ENCODE data around the gene POTEM. TPM values are rescaled to one million over a fixed set of nuclear protein-coding genes. Genes with fewer than 3 reads are reported as not detected.
"Not testable (repeated sequence)": the region's sequence is repeated elsewhere in the genome, so short reads cannot be mapped to it uniquely, and the experiment has no call there.

The POTEM gene
- not detected for total RNA-seq

- not testable (repeated sequence) for TF ChIP-seq CTCF (IDR thresholded peaks at IDR 0.05; ENCODE audit: low read depth)
Measured at GRCh38 chr14:18967134-18967533, at the start of gene POTEM. Gene POTEM, plus strand, starts transcription at chr14:18967434. Its CDS starts 52 bp downstream, at chr14:18967486.

Small RNA genes within 50 kb of the gene (small RNA-seq; reads per million reads assigned to genes)
- not detected for gene RNU6-1239P

Measured in subcutaneous adipose tissue (tissue), 4 donors.